MG63 (cell line): ENCODE results near the gene INTS11. TPM values are rescaled to one million over a fixed set of nuclear protein-coding genes. Genes with fewer than 3 reads are reported as not detected.
A peak's percentile ranks its signal among the peaks of the same experiment; 100 is the strongest.
"Not testable (repeated sequence)": the region's sequence is repeated elsewhere in the genome, so short reads cannot be mapped to it uniquely, and the experiment has no call there.

Experiments
- DNase-seq: peaks from one replicate; pipeline ENCODE4 v3.0.0-alpha.2; 2020
- H3K27me3 ChIP-seq: fragments of 250-450 bp; sonication (Bioruptor Pico); 2 replicates; pipeline ENCODE4 v1.5.1; 2020; ENCODE audit warnings: mild to moderate bottlenecking, moderate library complexity
- H3K36me3 ChIP-seq: fragments of 250-450 bp; sonication (Bioruptor Pico); 2 replicates; pipeline ENCODE4 v1.5.1; 2020; ENCODE audit warnings: mild to moderate bottlenecking, moderate library complexity
- H3K4me3 ChIP-seq: fragments of 250-450 bp; sonication (Bioruptor Pico); 2 replicates; pipeline ENCODE4 v1.5.1; 2020; ENCODE audit warnings: mild to moderate bottlenecking, moderate library complexity
- H3K9me3 ChIP-seq: fragments of 250-450 bp; sonication (Bioruptor Pico); 2 replicates; pipeline ENCODE4 v1.5.1; 2020; ENCODE audit warnings: mild to moderate bottlenecking, moderate library complexity
- total RNA-seq: library from RNA; depleted of rRNA; stranded (reverse); fragments of >200 nt; shearing (Covaris generic); gene quantifications from 2 replicates; pipeline ENCODE4 v1.2.3, GENCODE V29; 2014; ENCODE audit warnings: low replicate concordance; rRNA removed

The INTS11 gene
- 55.9 and 70.5 TPM in 2 replicates for total RNA-seq

DNA sequence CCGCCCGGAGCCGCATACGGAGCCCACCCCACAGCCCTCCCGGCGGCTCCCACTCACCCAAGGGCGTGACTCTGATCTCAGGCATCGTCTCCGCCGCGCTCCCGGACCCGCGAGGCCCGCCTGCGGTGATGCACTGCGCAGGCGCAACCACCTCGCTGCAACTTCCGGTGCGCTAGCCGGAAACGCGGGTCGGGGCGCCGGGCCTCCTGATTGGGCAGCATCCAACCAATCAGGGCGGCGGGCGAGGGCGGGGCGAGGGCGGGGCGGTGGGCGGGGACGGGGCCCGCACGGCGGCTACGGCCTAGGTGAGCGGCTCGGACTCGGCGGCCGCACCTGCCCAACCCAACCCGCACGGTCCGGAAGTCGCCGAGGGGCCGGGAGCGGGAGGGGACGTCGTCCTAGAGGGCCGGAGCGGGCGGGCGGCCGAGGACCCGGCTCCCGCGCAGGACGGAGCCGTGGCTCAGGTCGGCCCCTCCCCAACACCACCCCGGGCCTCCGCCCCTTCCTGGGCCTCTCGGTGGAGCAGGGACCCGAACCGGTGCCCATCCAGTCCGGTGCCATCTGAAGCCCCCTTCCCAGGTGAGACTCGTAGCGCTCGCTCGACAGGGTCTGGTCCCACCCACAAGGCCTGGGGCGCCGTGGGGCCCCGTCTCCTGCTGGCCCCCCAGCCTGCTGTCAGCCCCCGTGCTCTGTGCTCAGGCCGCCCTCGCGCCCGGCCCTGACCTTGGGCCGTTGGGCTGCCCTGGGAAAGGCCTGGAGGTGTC, at the start of gene INTS11, which contains the start of gene CPTP:
Gene INTS11 (minus strand): TSS at position 137 of the 764 bp plus-strand sequence. CDS start 52 bp downstream, at position 85.
Gene CPTP (plus strand): TSS at position 279 of the 764 bp plus-strand sequence. CDS start 2,109 bp downstream, outside the sequence.
- Histone ChIP-seq H3K4me3 (peak within 1 kb of the TSS; percentile 99), H3K27me3 (no peaks in the 10 kb centered on the region), H3K9me3 (no peaks in the 10 kb centered on the region), H3K36me3 (peaks cover 10% of the 10 kb centered on the region)
- DNase-seq: peak; percentile 88

- H3K27me3 ChIP-seq: no peaks in the 10 kb centered on the region
- H3K4me3 ChIP-seq: peak overlapping the region; percentile 76
- no peak for DNase-seq
- H3K9me3 ChIP-seq: no peaks in the 10 kb centered on the region
- peaks cover 38% of the 10 kb centered on the region for H3K36me3 ChIP-seq
These were observed 49.5 kb upstream of the INTS11 start for GRCh38 chr1:1373815-1374588.

- Histone ChIP-seq H3K36me3 (peaks cover 38% of the 10 kb centered on the region), H3K9me3 (no peaks in the 10 kb centered on the region), H3K4me3 (peak overlapping the region; percentile 76), H3K27me3 (no peaks in the 10 kb centered on the region)
- no peak for DNase-seq
These were observed 48.8 kb upstream of the INTS11 start for GRCh38 chr1:1373051-1373814.

GRCh38 chr1:1371746-1372711, 47.6 kb upstream of the INTS11 start:
- Histone ChIP-seq H3K27me3 (no peaks in the 10 kb centered on the region), H3K9me3 (peaks cover 3% of the 10 kb centered on the region), H3K36me3 (peaks cover 38% of the 10 kb centered on the region), H3K4me3 (no peak overlapping the region)
- peak; percentile 63 for DNase-seq

GRCh38 chr1:1371364-1371745, 46.9 kb upstream of the INTS11 start:
- H3K36me3 ChIP-seq: peaks cover 33% of the 10 kb centered on the region
- H3K4me3 ChIP-seq: no peak overlapping the region
- no peak for DNase-seq
- H3K9me3 ChIP-seq: peaks cover 5% of the 10 kb centered on the region
- no peaks in the 10 kb centered on the region for H3K27me3 ChIP-seq

GRCh38 chr1:1370771-1371300, 46.4 kb upstream of the INTS11 start:
- H3K9me3 ChIP-seq: peaks cover 7% of the 10 kb centered on the region
- no peak for DNase-seq
- H3K36me3 ChIP-seq: peaks cover 28% of the 10 kb centered on the region
- H3K4me3 ChIP-seq: no peak overlapping the region
- H3K27me3 ChIP-seq: no peaks in the 10 kb centered on the region

GRCh38 chr1:1370094-1370493, 45.6 kb upstream of the INTS11 start:
- not testable (repeated sequence) for H3K27me3 ChIP-seq, H3K9me3 ChIP-seq, H3K4me3 ChIP-seq, DNase-seq
- peaks cover 25% of the 10 kb centered on the region for H3K36me3 ChIP-seq

DNA sequence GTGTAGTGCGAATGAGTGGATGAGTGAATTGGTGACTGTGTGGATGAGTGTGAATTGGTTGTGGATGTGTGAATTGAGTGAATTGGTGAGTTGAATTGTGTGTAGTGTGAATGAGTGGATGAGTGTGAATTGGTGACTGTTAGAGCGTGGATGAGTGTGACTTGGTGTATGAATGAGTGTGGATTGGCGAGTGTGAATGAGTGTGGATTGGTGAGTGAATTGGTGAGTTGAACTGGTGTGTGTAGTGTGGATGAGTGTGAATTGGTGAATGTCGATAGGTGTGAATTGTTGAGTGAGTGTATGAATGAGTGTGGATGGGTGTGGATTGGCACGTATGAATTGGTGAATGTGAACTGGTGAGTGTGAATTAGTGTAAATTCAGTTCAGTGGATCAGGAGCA, 42.9 kb upstream of the INTS11 start:
- H3K27me3 ChIP-seq: no peaks in the 10 kb centered on the region
- DNase-seq: no peak
- no peak overlapping the region for H3K4me3 ChIP-seq
- peaks cover 9% of the 10 kb centered on the region for H3K9me3 ChIP-seq
- H3K36me3 ChIP-seq: peaks cover 9% of the 10 kb centered on the region

DNA sequence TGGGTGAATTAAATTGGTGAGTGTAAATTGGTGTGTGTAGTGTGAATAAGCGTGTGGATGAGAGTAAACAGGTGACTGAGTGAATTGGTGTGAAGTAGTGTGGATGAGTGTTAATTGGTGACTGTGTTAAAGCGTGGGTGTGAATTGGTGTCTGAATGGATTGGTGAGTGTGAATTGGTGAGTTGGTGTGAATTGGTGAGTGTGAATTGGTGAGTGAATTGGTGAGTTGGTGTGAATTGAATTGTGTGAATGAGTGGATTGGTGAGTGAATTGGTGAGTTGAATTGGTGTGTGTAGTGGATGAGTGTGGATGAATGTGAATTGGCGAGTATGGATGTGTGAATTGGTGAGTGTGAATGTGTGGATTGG, 42.2 kb upstream of the INTS11 start:
- H3K27me3 ChIP-seq: no peaks in the 10 kb centered on the region
- H3K36me3 ChIP-seq: peaks cover 5% of the 10 kb centered on the region
- H3K9me3 ChIP-seq: peaks cover 9% of the 10 kb centered on the region
- DNase-seq: no peak
- no peak overlapping the region for H3K4me3 ChIP-seq

DNA sequence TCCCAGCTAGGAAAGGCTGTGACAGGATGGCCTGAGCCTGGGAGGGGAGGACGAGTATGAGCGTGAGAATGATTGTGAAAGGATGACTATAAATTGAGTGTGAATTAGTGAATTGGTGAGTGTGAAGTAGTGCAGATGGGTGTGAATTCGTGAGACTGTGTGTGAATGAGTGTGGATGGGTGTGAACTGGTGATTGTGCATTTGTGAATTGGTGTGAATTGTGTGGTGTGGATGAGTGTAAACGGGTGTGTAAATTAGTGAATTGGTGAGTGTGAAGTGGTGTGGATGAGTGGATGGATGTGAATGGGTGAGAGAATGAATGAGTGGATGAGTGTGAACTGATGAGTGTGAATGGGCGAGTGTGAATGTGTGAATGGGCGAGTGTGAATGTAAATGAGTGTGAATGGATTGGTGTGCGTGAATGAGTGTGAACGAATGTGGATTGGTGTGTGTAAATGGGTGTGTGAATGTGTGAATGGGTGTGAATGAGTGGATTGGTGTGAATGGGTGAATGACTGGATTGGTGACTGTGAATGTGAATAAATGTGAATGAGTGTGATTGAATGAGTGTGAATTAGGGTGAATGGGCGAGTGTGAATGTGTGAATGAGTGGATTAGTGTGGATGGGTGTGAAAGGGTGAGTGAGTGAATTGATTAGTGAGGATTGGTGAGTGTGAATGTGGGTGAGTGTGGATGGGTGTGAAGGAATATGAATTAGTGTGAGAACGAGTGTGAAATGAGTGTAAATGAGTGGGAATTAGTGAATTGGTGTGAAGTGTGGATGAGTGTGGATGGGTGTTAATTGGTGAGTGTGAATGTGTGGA, 41.6 kb upstream of the INTS11 start:
- Histone ChIP-seq H3K4me3 (no peak overlapping the region), H3K9me3 (peaks cover 9% of the 10 kb centered on the region), H3K36me3 (no peaks in the 10 kb centered on the region), H3K27me3 (no peaks in the 10 kb centered on the region)
- DNase-seq: no peak

GRCh38 chr1:1364266-1364665, 39.8 kb upstream of the INTS11 start:
- DNase-seq: no peak
- Histone ChIP-seq H3K27me3 (no peaks in the 10 kb centered on the region), H3K36me3 (no peaks in the 10 kb centered on the region), H3K4me3 (no peak overlapping the region), H3K9me3 (peaks cover 9% of the 10 kb centered on the region)

DNA sequence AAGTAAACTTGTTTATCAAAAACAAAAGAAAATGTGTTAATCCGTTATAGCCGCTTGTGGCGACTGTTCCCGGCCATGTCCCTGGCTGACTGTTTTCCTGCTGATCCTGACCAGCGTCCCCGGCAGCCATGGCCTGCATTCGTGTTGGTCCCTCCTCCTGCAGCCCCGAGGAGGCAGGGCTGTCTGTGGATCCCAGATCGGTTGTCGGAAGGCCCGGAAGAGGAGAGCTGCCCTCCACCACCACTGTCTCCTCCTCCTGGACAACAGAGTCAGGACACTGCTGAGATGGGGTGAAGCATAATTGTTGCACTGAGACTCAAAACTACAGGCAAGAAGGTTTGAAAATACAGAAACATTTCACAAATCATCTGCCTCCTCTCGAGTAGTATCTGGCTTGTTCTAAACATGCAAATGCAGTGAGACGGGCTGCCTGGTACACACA, 37.5 kb upstream of the INTS11 start:
- peak; percentile 87 for DNase-seq
- H3K9me3 ChIP-seq: peaks cover 5% of the 10 kb centered on the region
- no peaks in the 10 kb centered on the region for H3K27me3 ChIP-seq
- peaks cover under 1% of the 10 kb centered on the region for H3K36me3 ChIP-seq
- peak overlapping the region; percentile 19 for H3K4me3 ChIP-seq

DNA sequence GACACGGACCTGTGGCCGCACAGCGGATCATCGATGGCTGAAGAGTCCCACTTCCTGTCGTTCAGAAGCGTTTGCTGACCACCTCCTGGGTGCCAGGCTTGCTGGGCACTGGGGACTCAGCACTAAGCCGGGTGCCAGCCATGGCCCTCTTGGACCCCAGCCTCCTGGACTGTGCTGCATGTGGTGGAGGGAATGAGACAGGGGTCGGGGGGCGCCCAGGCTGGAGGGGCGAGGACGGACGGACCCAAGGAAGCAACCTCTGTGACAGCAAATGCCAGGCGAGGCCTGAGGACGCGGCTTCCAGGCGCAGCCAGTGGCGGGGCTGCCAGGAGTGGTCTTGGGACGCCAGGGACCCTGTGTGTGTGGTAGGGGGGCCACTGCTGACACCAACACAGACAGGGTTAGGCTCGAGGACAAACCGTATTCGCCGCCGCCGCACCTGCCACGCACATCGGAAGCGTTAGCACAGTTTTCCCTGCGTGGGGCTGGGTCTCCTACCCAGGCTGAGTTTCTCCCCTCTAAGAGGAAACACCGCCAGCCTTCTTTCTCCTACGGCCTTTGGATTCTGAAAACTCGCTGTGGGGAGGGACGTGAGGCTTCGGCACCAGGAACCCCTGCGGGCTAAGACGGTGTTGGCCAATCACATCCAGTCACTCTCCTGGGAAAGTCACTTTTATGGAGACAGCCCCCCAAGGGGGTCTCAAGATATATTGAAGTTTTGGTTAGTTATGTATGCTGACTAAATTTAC, 36.9 kb upstream of the INTS11 start:
- Histone ChIP-seq H3K36me3 (peaks cover 4% of the 10 kb centered on the region), H3K27me3 (no peaks in the 10 kb centered on the region), H3K9me3 (peaks cover 3% of the 10 kb centered on the region), H3K4me3 (peak overlapping the region; percentile 19)
- DNase-seq: no peak

DNA sequence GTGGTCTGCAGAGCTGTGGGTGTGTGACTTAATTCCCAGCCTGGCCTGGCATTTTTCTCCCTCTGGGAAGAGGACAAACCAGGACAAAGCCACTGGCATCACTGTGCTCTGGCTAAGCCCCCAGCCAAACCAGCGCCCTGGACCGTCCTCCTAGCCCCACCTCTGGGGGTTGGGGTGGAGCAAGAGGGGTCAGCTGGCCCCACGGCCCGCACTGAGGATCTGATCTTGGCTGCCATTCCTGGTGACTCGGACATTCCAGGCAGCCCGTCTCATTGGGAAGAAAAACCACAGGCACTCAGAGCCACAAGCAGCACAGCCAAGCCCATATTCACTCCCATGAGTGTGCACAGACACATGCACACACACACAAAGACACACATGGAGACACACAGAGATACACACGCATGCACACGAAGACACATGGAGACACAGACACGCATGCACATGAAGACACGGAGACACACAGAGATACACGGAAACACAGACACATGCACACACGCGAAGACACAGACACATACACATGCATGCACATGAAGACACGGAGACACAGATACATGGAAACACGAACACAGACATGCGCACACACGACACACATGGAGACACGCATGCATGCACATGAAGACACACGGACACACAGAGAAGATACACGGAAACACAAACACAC, 36.2 kb upstream of the INTS11 start:
- Histone ChIP-seq H3K4me3 (peak overlapping the region; percentile 19), H3K27me3 (no peaks in the 10 kb centered on the region), H3K36me3 (peaks cover 4% of the 10 kb centered on the region), H3K9me3 (no peaks in the 10 kb centered on the region)
- DNase-seq: peak; percentile 98
